Activated T-cell treated with anti-CD3 and anti-CD28 coated beads, Interleukin-2, amount 50 U/mL, for 1 hour (primary cell): ENCODE results near the gene ARSG.

Source experiments
- DNase-seq: peaks from one replicate; pipeline ENCODE4 v3.0.0-alpha.2; 2020

ARSG gene

GRCh38 chr17:68432086-68432864, 141.0 kb downstream of the ARSG start:
- DNase-seq: no peak

DNA sequence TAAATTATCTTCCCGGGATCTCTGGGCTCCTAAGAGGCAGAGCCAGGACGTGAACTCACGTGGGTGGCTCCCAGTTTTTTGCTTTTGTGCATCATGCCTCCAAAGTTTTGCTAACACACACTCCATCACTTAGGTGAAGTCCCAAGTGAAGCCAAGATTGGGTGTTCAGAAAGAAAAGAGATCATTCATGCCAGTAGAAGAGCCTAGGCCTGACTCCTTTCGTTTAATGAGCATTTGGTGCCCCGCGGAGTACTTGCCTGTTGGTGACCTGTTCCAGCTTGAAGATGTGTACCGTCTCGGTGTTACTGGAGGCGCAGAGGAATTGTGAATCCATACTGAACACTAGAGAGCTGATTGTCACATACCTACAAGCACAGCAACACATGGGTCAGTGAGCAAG, 141.9 kb downstream of the ARSG start:
- no peak for DNase-seq

GRCh38 chr17:68433911-68434508, 142.7 kb downstream of the ARSG start:
- DNase-seq: no peak

DNA sequence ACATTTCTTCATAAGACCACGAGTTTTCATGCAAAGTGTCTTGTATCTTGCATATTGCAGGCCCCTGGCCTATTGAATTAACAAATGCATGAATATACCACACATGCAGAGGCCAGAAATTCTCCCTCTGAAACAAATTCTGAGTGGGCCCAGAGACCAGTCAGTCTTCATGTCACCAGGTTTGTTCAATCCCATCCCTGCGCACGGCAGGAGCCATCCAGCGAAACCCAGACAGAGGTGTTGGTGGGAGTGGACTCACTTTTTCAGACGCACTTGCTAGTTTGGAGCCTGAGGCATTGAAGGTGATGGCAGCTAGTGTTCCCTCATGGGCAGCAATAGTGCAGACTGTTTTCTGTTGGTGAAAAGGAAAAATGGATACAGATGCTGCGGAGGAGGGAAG, 144.1 kb downstream of the ARSG start:
- DNase-seq: no peak

DNA sequence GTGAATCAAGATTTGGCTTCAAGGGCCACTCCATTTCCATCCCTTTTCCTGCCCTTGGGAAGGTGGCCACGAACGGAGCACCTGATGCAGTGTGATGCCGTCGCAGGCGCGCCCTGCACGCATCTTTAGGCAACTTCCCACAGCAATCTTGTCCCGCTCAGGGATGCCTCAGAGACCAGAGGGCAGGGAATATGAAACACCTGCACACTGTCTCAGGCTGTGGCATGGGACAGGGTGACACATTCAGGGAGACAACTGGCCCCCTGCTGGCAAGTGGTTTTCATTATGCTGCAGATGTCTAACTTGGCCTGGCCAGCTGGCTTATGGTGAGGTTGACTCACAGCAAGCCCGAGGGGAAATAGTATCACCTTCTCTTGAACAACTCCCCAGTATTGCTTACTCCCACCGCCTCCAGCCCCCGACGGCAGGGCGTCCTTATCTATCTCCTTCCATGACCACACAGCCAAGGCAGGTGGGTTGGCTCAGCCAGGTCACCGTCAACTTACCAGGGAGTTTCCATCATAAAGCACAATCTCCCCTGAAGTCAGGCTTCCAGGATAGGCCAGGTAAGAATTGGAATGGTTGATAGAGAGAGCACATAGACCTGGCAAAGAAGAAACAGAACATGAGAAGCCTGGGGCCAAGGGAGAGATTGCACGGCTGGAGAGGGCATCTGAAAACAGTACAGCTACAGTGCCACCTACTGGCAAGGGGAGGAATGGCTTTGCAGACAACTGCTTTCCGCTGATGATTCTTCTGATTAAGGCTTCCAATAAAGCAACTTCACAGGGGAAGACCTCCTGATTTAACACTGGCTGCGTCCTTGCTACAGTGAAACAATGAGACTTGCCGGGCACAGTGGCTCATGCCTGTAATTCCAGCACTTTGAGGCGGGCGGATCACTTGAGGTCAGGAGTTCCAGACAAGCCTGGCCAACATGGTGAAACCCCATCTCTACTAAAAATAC, 144.9 kb downstream of the ARSG start:
- peak; percentile 83 for DNase-seq

DNA sequence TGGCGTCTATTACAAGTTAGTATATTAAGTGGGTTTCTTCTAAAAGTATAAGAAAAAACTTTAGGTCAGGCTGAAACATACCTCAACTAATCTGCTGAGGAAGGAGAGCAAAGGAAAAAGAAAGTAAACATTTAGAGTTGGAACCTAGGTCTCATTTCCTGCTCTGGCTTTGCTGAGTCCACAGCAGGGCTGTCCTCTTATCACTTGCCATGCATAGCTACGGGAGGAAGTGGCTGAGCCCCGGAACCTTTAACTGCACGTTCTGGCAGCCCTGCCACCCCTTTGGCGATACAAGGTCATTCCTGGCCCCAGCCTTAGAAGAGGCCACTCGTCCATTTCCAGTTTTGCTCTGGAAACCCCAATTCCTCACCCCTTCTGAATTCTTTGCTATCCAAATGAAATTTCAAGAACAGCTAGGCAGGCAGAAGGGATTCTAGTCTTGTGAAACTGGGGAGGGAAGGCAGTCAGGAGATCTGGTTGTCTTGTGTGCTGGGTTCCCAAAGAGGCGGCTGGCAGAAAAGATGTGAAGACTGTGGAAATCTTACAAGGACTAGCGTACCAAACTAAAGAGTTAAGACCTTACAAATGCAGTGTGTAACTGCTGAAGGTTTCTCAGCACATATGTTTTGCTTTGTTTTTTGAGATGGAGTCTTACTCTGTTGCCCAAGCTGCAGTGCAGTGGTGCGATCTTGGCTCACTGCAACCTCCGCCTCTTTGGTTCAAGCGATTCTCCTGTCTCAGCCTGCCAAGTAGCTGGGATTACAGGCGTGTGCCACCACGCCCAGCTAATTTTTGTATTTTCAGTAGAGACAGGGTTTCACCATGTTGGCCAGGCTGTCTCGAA, 146.9 kb downstream of the ARSG start:
- peak; percentile 31 for DNase-seq

DNA sequence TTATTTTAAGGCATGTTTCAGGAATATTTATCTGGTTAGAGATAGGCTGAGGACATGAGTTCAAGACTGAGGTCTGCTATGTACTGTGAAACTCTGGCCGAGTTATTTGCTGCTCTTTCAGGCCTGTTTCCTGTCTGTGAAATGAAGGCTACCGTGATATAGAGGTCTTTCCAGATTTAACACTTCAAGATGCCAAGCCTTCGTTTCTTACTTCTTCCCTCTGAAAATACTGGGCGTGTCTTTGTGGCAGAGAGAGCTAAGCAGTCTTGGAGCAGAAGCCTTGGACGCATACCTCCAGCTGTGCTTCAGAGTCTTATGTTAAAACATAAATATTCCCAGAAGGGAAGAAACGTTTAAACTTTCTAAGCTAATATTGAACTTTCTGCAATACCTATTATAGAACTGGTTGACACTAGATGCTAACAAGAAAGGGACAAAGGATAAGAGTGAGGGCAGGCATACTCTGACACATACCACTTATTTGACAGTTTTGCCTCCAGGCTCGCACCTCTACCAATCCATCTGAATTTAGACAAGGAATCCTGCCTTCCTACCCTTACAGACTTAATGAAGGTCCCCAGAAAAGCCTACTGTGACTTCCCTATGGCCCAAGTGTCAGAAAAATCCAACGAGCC, 148.5 kb downstream of the ARSG start:
- DNase-seq: no peak

- no peak for DNase-seq
Measured at GRCh38 chr17:68440526-68440925, 149.2 kb downstream of the ARSG start.

- no peak for DNase-seq
Measured at GRCh38 chr17:68441070-68441770, 149.9 kb downstream of the ARSG start.

GRCh38 chr17:68443972-68444464, 152.7 kb downstream of the ARSG start:
- no peak for DNase-seq

DNA sequence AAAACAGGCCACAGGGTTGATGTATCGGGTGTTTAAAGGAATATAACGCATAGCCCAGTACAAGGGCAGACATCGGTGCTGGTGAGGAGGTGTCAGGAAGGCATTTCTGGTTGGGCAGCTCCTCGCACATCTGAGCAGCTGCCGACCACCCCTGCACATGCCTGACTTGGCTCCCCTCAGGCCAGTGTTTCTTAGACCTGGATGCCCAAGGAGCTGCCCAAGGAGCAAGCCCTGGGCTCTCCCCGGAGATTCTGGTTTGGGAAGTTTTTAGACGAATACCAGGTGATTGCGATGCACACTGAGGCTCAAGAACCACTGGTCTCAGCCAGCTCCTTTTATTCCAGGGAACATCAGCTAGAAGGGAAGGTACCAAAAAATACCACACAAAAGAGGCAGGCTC, 154.4 kb downstream of the ARSG start:
- no peak for DNase-seq

GRCh38 chr17:68446626-68447041, 155.3 kb downstream of the ARSG start:
- DNase-seq: no peak

DNA sequence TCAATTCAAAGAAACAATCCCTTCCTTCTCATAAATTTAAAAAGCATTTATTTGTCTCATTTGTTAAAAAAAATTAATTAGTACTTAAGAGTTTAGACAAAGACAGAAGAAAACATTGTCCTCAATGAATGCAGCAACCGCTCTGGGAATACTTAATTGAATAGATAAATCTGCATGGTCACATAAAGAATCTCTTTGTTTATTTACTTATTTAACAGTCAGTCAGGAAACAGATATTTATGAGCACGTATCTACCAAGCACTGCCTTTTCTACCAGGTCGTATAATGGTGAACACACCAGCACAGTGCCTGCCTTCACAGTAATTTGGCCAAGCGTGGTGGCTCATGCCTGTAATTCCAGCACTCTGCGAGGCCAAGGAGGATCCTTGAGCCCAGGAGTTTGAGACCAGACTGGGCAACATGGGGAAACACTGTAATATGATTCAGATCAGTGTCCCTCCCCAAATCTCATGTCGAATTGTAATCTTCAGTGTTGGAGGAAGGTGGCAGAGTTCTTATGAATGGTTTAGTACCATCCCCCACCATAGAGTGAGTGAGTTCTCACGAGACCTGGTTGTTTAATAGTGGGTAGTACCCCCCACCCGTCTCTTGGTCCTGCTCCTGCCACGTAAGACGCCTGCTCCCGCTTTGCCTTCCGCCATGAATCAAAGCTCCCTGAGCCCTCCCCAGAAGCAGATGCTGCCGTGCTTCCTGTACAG, 157.9 kb downstream of the ARSG start:
- no peak for DNase-seq

GRCh38 chr17:68450391-68450790, 159.1 kb downstream of the ARSG start:
- DNase-seq: no peak

DNA sequence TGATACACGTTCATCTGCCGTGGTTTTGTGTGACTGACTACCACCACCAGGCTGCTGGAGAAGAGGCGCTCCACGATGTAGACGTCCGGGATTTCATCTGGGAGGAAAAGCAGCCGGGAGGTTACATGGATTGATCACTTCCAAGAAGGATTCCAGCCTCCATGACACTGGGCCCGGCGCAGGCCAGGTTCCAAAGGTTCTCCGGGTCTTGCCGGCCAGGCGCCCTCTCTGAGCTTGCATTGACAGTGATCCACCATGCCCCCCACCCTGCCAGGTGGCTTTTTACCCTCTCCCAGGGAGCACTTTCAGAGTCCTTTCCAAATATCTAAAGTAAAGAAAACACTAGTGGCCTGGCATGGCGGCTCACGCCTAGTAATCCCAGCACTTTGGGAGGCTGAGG, 159.5 kb downstream of the ARSG start:
- no peak for DNase-seq

- no peak for DNase-seq
Measured at GRCh38 chr17:68451670-68452354, 160.5 kb downstream of the ARSG start.

- no peak for DNase-seq
Measured at GRCh38 chr17:68452724-68453290, 161.5 kb downstream of the ARSG start.

DNA sequence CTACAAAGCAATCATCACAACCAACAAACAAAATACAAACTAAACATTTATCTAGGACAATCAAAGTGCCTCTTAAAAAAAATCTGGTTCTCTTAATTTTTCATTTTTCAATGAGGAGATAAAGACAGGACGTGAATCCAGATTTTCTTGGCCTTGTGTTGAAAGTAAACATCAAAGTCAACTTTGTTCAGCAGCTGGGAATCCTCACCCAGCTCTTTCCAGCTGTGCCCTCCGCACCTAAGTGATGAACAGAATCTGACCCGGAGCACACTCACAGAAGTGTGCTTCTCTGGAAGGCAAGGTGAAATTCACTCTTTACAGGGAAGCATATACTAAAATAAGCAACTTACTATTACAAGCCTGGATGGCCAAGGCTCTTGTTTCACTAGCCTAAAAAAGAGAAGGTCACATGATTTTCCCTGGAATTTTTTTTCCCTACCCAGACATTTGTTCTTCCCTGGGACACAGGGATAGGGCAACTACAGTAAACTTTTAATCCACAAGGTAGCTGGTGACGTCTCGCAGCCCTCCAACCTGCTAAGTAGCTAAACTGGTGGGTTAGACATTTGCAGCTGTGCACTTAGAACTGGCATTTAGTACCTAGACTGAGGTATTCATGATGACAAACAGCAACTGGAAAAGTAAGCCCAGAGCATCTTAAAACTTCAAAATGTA, 162.8 kb downstream of the ARSG start:
- no peak for DNase-seq

DNA sequence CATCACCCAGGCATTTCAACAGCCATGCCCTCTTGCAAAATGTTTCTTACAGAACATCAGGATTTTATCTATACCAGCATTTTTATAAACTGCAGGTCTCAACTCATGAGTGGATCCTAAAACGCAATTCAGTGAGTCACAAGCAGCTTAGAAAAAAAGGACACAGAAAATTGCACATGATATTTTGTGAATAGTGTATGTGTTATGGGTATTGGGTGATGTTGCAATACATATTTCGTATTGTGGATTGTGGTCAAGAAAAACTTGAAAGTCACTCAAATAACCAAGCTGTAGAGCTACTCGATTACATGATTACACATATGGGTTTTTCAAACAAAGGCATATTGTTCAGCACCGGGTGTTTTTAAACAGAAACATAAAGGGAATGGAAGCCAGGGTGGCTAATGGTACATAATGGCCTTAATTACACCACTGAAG, 164.6 kb downstream of the ARSG start:
- no peak for DNase-seq
